MCF 10A (cell line): ENCODE measurements around the gene FBXO17. TPM values are rescaled to one million over a fixed set of nuclear protein-coding genes. Genes with fewer than 3 reads are reported as not detected.

Source experiments
- BruUV-seq: library from RNA; stranded (reverse); fragments of 400-500 nt; replicated peaks from 2 replicates; lab custom pipeline; 2021; lab: Mats Ljungman, UMichigan
- CTCF ChIA-PET: fragments of 300-600 bp; sonication (Branson Sonifier 250); formaldehyde crosslinking; extraction: SDS; loops from one replicate; lab custom pipeline; 2021; ENCODE audit warnings: antibody characterized with exemption, inconsistent platforms; lab: Yijun Ruan, JAX
- POLR2A ChIA-PET: fragments of 300-600, 350-650 bp; sonication (Branson Sonifier 250); formaldehyde crosslinking; extraction: SDS; loops from one replicate; lab custom pipeline; 2020; ENCODE audit warnings: antibody characterized with exemption, inconsistent platforms; lab: Yijun Ruan, JAX
- DNase-seq: peaks from one replicate; pipeline ENCODE4 v3.0.0-alpha.2; 2018; ENCODE audit not compliant: unreplicated experiment
- H3K27ac Mint-ChIP-seq: one replicate; pipeline ENCODE4 v1.8.0; 2022; ENCODE audit warnings: mild to moderate bottlenecking, low read depth, mixed read lengths; ENCODE audit not compliant: unreplicated experiment
- H3K27me3 Mint-ChIP-seq: one replicate; pipeline ENCODE4 v1.8.0; 2022; ENCODE audit warnings: mixed read lengths; ENCODE audit not compliant: insufficient read depth, unreplicated experiment
- H3K36me3 Mint-ChIP-seq: one replicate; pipeline ENCODE4 v1.8.0; 2022; ENCODE audit warnings: mild to moderate bottlenecking, moderate library complexity, mixed read lengths; ENCODE audit not compliant: insufficient read depth, unreplicated experiment
- H3K4me1 Mint-ChIP-seq: one replicate; pipeline ENCODE4 v1.8.0; 2022; ENCODE audit warnings: mixed read lengths; ENCODE audit not compliant: insufficient read depth, unreplicated experiment
- H3K4me3 Mint-ChIP-seq: one replicate; pipeline ENCODE4 v1.8.0; 2022; ENCODE audit warnings: mild to moderate bottlenecking, moderate library complexity, mixed read lengths; ENCODE audit not compliant: unreplicated experiment
- H3K9me3 Mint-ChIP-seq: one replicate; pipeline ENCODE4 v1.8.0; 2022; ENCODE audit warnings: mixed read lengths; ENCODE audit not compliant: unreplicated experiment
- intact Hi-C: fragments of 100-400 bp; cut with micrococcal nuclease; formaldehyde crosslinking; loops from 2 replicates; pipeline ENCODE4 v1.14.1; 2022
- total RNA-seq: library from RNA; stranded (reverse); gene quantifications from 2 replicates; pipeline ENCODE4 v1.2.3, GENCODE V29; 2022
- TF ChIP-seq, protein P1 (sequence below): fragments of 200-600 bp; IDR thresholded peaks from one replicate; pipeline ENCODE4 v1.8.0; 2022; ENCODE audit warnings: antibody characterized with exemption, mild to moderate bottlenecking; ENCODE audit not compliant: unreplicated experiment

FBXO17 gene
- total RNA-seq, 1 experiment from 2014 or later: 5.8 TPM

DNA sequence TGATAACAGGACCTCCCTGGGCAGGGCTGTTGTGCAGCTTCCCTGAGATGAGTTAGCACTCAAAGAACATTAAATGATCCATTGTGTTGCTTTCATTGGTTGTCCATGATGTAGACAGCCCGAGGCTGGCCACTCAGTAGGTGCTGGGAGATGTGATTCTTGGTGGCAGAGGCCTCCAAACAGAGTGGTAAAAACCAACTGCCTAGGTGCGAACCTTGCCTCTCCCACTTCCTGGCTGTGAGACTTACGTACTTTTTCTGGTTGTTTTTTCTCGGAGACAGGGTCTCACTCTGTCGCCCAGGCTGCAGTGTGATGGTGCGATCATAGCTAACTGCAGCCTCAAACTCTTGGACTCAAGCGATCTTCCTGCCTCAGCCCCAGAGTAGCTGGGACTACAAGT lies 51.2 kb downstream of the FBXO17 start:
- ChIA-PET CTCF (interaction anchor here (0.8 kb wide), 1 partner anchor 158 kb away, joined by 3 read pairs; no protein-coding TSS in a partner anchor), POLR2A (no interaction called here)
- Mint-ChIP-seq H3K9me3 (no peaks in the 10 kb centered on the region), H3K27ac (no peak overlapping the region), H3K27me3 (no peaks in the 10 kb centered on the region), H3K36me3 (peaks cover 26% of the 10 kb centered on the region), H3K4me3 (no peak overlapping the region), H3K4me1 (peaks cover 6% of the 10 kb centered on the region)
- TF ChIP-seq, protein P1, sequence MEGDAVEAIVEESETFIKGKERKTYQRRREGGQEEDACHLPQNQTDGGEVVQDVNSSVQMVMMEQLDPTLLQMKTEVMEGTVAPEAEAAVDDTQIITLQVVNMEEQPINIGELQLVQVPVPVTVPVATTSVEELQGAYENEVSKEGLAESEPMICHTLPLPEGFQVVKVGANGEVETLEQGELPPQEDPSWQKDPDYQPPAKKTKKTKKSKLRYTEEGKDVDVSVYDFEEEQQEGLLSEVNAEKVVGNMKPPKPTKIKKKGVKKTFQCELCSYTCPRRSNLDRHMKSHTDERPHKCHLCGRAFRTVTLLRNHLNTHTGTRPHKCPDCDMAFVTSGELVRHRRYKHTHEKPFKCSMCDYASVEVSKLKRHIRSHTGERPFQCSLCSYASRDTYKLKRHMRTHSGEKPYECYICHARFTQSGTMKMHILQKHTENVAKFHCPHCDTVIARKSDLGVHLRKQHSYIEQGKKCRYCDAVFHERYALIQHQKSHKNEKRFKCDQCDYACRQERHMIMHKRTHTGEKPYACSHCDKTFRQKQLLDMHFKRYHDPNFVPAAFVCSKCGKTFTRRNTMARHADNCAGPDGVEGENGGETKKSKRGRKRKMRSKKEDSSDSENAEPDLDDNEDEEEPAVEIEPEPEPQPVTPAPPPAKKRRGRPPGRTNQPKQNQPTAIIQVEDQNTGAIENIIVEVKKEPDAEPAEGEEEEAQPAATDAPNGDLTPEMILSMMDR: no peak
- DNase-seq: no peak
- intact Hi-C loops: no loop called here
- BruUV-seq: no TSS peak

DNA sequence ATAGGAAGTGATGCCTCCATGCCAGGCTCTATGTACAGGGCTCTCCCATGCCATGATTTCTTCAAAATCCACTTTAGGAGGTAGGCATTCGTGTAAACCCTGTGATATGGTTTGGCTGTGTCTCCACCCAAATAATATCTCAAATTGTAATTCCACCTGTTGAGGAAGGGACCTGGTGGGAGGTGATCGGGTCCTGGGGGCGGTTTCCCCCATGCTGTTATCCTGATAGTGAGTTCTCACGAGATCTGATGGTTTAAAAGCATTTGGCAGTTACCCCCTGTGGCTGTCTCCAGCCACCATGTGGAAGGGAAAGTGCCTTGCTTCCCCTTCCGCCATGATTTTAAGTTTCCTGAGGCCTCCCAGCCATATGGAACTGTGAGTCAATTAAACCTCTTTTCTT lies 53.1 kb downstream of the FBXO17 start:
- intact Hi-C loops: no loop called here
- CTCF ChIA-PET: no interaction called here
- Mint-ChIP-seq H3K4me1 (no peaks in the 10 kb centered on the region), H3K27ac (no peak overlapping the region), H3K9me3 (no peaks in the 10 kb centered on the region), H3K27me3 (no peaks in the 10 kb centered on the region), H3K36me3 (peaks cover 26% of the 10 kb centered on the region), H3K4me3 (no peak overlapping the region)
- POLR2A ChIA-PET: interaction anchor here (1.0 kb wide), 1 partner anchor 22 kb away, joined by 4 read pairs; the partner anchor contains the start of gene NFKBIB
- no peak for DNase-seq
- no TSS peak for BruUV-seq
- TF ChIP-seq, protein P1: no peak

DNA sequence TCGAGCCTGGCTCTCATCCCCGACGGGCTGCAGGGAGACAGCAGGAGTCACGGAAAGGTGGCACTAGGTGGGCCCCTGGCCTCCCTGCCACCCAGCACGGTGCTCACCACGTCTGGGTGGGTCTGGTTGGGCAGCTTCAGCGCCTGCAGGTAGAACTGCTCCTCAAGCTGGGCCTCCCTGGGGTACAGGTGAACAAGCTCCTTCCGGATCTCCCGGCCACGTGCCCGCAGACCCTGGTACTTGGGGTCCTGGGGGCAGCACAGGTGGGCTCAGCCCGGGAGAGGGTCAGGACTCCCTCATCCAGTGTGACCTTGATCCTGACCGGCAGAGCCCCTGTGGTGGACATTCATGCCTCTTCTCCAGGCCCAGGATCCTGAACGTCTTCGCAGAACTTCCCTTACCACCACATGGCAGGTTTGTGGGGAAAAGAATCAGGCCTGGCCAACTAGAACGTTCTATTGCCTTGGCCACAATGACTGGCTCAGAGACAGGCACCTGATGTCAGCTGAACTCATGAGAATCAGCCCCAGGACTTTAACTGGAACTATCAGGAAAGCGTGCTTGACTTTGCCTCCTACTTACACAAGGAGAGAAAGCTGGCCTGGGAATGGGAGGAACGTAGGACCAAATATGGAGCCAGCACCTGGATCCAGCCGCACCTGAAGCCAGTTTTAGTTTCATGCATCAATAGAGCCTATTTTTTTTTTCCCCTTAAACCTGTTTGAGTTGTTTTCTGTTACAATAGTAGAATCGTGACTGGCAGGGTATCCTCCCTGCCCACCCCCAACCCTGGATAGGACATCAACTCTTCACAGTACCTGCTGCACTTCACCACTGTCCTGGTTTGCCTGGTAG lies 53.9 kb downstream of the FBXO17 start:
- CTCF ChIA-PET: no interaction called here
- Mint-ChIP-seq H3K36me3 (peaks cover 20% of the 10 kb centered on the region), H3K9me3 (no peaks in the 10 kb centered on the region), H3K4me1 (no peaks in the 10 kb centered on the region), H3K27me3 (no peaks in the 10 kb centered on the region), H3K4me3 (no peak overlapping the region), H3K27ac (no peak overlapping the region)
- POLR2A ChIA-PET: interaction anchor here (1.0 kb wide), 1 partner anchor 21 kb away, joined by 4 read pairs; the partner anchor contains the start of gene NFKBIB
- no TSS peak for BruUV-seq
- intact Hi-C loops: no loop called here
- TF ChIP-seq, protein P1: no peak
- DNase-seq: no peak

DNA sequence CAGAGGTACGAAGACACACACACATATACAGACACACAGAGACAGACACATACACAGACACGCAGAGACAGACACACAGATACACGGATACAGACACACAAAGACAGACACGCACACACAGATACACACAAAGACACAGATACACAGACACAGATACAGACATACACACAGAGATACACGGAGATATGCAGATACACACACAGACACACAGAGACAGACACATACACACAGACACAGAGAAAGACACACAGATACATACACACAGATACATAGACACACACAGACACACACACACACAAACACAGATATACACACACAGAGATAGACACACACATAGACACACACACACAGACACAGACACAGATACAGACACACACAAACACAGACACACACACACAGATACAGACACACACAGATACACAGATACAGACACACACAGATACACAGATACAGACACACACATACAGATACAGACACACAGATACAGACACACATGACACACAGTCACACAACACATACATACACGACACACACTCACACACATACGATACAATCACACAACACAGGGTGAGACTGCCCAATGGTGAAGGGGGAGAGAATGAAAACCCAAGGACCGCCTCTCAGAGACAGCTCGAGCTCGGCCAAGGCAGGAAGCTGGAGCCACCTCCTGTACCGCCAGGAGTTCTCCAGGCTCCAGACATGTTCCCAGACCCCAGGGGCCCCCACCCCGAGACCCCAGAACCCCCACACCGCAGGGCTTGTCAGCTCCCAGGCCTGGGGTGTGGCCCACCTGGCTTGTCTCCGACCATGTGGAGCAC lies 54.7 kb downstream of the FBXO17 start:
- BruUV-seq: no TSS peak

More for the DNA sequence above, 54.7 kb downstream of the FBXO17 start:
- H3K4me1 Mint-ChIP-seq: no peaks in the 10 kb centered on the region
- no peaks in the 10 kb centered on the region for H3K27me3 Mint-ChIP-seq
- H3K36me3 Mint-ChIP-seq: peaks cover 20% of the 10 kb centered on the region
- CTCF ChIA-PET: interaction anchor here (1.7 kb wide), 1 partner anchor 14 kb away, joined by 10 read pairs; no protein-coding TSS in a partner anchor
- intact Hi-C loops: no loop called here
- POLR2A ChIA-PET: no interaction called here
- TF ChIP-seq, protein P1: no peak
- H3K9me3 Mint-ChIP-seq: no peaks in the 10 kb centered on the region
- H3K4me3 Mint-ChIP-seq: no peak overlapping the region
- no peak overlapping the region for H3K27ac Mint-ChIP-seq
- no peak for DNase-seq
